ENCODE results near the gene MICALL1. TPM values are rescaled to one million over a fixed set of nuclear protein-coding genes. Genes with fewer than 3 reads are reported as not detected.

MICALL1 gene
- total RNA-seq, 1 donor from 2014 or later = 30.4 TPM

DNA sequence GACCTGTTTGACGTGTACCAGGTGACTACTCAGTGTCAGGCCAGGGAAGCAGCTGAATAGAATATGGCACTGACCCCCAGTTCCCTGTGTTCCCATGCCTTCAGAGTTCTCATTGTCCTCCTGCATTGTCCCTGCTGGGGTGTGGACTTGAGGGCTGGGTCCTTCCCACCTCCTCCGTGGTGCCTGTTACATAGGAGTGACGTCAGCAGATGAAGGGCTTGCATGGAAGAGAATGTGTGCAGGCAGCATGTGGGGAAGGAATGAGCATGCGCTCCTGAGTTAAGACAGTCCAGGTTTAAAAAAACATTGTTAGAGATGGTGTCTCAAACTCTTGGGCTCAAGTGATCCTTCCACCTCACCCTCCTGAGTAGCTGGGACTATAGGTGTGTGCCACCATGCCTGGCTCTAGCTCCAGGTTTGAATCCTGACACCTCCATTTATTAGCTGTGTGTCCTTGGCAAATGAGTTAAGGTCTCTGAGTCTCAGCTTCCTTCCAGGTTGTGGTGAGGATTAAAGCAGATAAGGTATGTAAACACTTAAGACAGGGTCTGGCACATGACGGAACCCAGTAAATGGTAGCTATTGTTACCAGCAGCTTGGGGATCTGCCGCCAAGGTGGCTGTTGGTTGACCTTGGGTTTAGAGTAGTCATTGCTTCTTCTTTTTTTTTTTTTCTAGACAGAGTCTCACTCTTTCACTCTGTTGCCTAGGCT lies 85.8 kb downstream of the MICALL1 start:
- DNase-seq (ENCODE audit: low spot score) = no peak
- intact Hi-C loops (cut with DNase I) = no loop called here
- no peak for ATAC-seq

Small RNAs within 50 kb of the gene (microRNA-seq; reads per million reads assigned to microRNA genes)
- not detected for gene MIR4534
- gene MIR6820 = not detected

Other genes with a start within 250 kb of the MICALL1 start
- 10.0 TPM for gene PDXP, start 247.6 kb upstream of the MICALL1 start, total RNA-seq
- 1,269 TPM for gene LGALS1, start 230.7 kb upstream of the MICALL1 start, total RNA-seq
- gene NOL12, start 220.0 kb upstream of the MICALL1 start, total RNA-seq = 21.2 TPM
- gene TRIOBP, start 209.2 kb upstream of the MICALL1 start, total RNA-seq = 84.0 TPM
- 7.6 TPM for gene GCAT, start 98.4 kb upstream of the MICALL1 start, total RNA-seq
- gene GALR3, start 82.9 kb upstream of the MICALL1 start, total RNA-seq = not detected
- 17.3 TPM for gene ANKRD54, start 62.0 kb upstream of the MICALL1 start, total RNA-seq
- gene EIF3L, start 56.9 kb upstream of the MICALL1 start, total RNA-seq = 315 TPM
- gene C22orf23, start 47.3 kb downstream of the MICALL1 start, total RNA-seq = 0.45 TPM
- gene POLR2F, start 47.4 kb downstream of the MICALL1 start, total RNA-seq = 94.8 TPM
- gene SOX10, start 78.3 kb downstream of the MICALL1 start, total RNA-seq = 179 TPM
- gene PICK1, start 151.1 kb downstream of the MICALL1 start, total RNA-seq = 28.7 TPM
- gene SLC16A8, start 177.9 kb downstream of the MICALL1 start, total RNA-seq = 1.7 TPM
- 1.6 TPM for gene BAIAP2L2, start 204.4 kb downstream of the MICALL1 start, total RNA-seq